ENCODE data around the gene ASIC5.

Gene ASIC5

DNA sequence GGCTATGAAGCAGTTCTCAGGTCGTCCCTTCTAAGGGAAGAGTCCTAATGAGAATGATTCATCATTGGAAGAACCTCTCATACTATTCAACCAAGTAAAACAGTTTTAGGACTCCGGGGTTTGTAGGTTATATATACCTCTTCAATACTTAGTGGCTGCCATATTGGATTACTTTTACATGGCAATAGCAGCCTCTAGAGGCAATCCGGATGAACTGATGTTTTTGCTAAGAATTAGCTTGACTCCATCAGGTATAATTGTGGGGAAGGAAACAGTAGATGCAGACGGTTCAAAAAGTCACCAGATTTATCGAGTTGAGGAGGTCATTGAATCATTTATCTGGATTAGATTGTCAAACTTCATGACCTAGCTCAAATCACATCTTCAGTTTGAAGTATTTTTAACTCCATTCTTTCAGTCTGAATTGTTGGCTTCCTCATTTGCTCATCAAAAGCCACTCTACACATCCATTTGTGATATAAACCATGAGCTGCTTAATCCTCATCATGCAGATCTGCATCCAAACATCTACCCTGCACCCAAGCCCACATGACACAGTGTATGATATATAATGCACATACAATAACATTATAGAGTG, 78.9 kb downstream of the ASIC5 start:
- Histone ChIP-seq H3K23ac (ENCODE audit: low read length) (no peak overlapping the region), H3K4me2 (ENCODE audit: low read length) (no peak overlapping the region), H4K8ac (ENCODE audit: low read depth, low read length) (no peak overlapping the region), H3K9ac (ENCODE audit: low read length) (no peak overlapping the region), H2BK15ac (replicated peaks; ENCODE audit: low read depth) (no peak overlapping the region), H4K5ac (ENCODE audit: low read length) (no peak overlapping the region), H3K36me3 (ENCODE audit: control insufficient read depth, insufficient read depth, low read length) (no peaks in the 10 kb centered on the region), H3K4me3 (ENCODE audit: low read length) (no peak overlapping the region), H3K79me2 (ENCODE audit: control insufficient read depth, insufficient read depth, low read length) (no peaks in the 10 kb centered on the region), H2AK5ac (ENCODE audit: low read length) (no peak overlapping the region), H2BK120ac (ENCODE audit: low read depth, low read length) (no peak overlapping the region), H3K4ac (ENCODE audit: low read depth, low read length) (no peak overlapping the region), H3K4me1 (ENCODE audit: control insufficient read depth, low read depth, low read length) (no peaks in the 10 kb centered on the region), H3K56ac (ENCODE audit: low read length) (no peak overlapping the region), H3K27ac (ENCODE audit: low read depth, low read length) (no peak overlapping the region), H2BK5ac (ENCODE audit: low read length) (no peak overlapping the region), H3K18ac (ENCODE audit: low read length) (no peak overlapping the region), H3K27me3 (ENCODE audit: insufficient read depth, low read length, poor library complexity) (no peaks in the 10 kb centered on the region), H3K79me1 (ENCODE audit: low read length) (no peaks in the 10 kb centered on the region)
- no CpG with 5 or more reads among the region's 5 CpGs for WGBS (ENCODE audit: extremely low coverage, insufficient coverage, low lambda C conversion rate)
- DNase-seq: peak; percentile 71

DNA sequence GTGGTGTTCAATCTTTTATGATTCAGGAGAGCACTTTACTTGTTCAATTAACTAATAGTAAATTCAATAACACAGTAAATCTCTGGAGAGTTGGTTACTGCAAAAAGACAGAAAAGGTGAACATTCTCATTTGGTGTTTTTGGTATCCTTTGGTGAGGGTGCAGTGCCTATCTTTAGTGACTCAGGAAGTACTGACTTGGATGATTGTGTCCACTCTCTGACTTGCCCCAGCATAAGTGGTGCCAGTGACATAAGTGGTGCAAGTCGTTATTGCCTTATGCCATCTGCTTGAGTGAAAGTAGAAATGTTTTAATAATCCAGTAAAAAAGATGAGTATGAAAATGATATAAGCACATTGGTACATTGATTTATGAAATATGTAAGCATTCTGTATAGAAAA, 80.2 kb downstream of the ASIC5 start:
- Histone ChIP-seq H3K9ac (ENCODE audit: low read length) (no peak overlapping the region), H2BK15ac (replicated peaks; ENCODE audit: low read depth) (no peak overlapping the region), H2AK5ac (ENCODE audit: low read length) (no peak overlapping the region), H3K18ac (ENCODE audit: low read length) (no peak overlapping the region), H3K27me3 (ENCODE audit: insufficient read depth, low read length, poor library complexity) (no peaks in the 10 kb centered on the region), H3K79me2 (ENCODE audit: control insufficient read depth, insufficient read depth, low read length) (no peaks in the 10 kb centered on the region), H3K27ac (ENCODE audit: low read depth, low read length) (no peak overlapping the region), H3K23ac (ENCODE audit: low read length) (no peak overlapping the region), H2BK120ac (ENCODE audit: low read depth, low read length) (no peak overlapping the region), H3K36me3 (ENCODE audit: control insufficient read depth, insufficient read depth, low read length) (no peaks in the 10 kb centered on the region), H3K79me1 (ENCODE audit: low read length) (no peaks in the 10 kb centered on the region), H3K4me2 (ENCODE audit: low read length) (no peak overlapping the region), H2BK5ac (ENCODE audit: low read length) (no peak overlapping the region), H4K5ac (ENCODE audit: low read length) (no peak overlapping the region), H3K56ac (ENCODE audit: low read length) (no peak overlapping the region), H3K4me1 (ENCODE audit: control insufficient read depth, low read depth, low read length) (no peaks in the 10 kb centered on the region), H3K4ac (ENCODE audit: low read depth, low read length) (no peak overlapping the region), H4K8ac (ENCODE audit: low read depth, low read length) (no peak overlapping the region), H3K4me3 (ENCODE audit: low read length) (no peak overlapping the region)
- DNase-seq: no peak
- WGBS (ENCODE audit: extremely low coverage, insufficient coverage, low lambda C conversion rate): no CpG with 5 or more reads among the region's 1 CpG

DNA sequence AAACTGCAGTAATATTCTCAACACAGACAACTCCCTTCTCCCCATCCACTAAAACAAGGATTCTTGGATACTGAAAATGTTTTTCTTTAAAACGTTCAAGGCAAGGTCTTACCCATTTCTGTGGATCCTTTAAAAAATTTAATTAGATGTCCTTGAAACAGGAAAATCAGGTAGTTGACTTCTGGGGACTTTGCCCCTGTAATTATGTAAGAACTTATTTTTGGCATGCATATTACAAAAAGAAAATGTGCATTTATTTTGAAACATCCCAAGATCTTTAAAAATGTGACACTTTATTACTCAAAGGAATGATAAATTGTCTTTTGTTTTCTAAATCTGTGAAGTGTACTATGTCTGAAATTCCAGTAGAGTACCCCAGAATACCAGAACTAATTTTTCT, 81.4 kb downstream of the ASIC5 start:
- H3K27me3 ChIP-seq (ENCODE audit: insufficient read depth, low read length, poor library complexity): no peaks in the 10 kb centered on the region
- DNase-seq: no peak
- no peaks in the 10 kb centered on the region for H3K79me2 ChIP-seq (ENCODE audit: control insufficient read depth, insufficient read depth, low read length)
- no peak overlapping the region for H2BK15ac ChIP-seq (replicated peaks; ENCODE audit: low read depth)
- WGBS (ENCODE audit: extremely low coverage, insufficient coverage, low lambda C conversion rate): no CpG with 5 or more reads among the region's 1 CpG
- no peaks in the 10 kb centered on the region for H3K79me1 ChIP-seq (ENCODE audit: low read length)
- no peak overlapping the region for H3K27ac ChIP-seq (ENCODE audit: low read depth, low read length)
- H3K56ac ChIP-seq (ENCODE audit: low read length): no peak overlapping the region
- H2BK5ac ChIP-seq (ENCODE audit: low read length): no peak overlapping the region
- no peak overlapping the region for H4K5ac ChIP-seq (ENCODE audit: low read length)
- H2AK5ac ChIP-seq (ENCODE audit: low read length): no peak overlapping the region
- no peak overlapping the region for H3K4ac ChIP-seq (ENCODE audit: low read depth, low read length)
- H3K23ac ChIP-seq (ENCODE audit: low read length): no peak overlapping the region
- no peaks in the 10 kb centered on the region for H3K36me3 ChIP-seq (ENCODE audit: control insufficient read depth, insufficient read depth, low read length)
- H3K4me2 ChIP-seq (ENCODE audit: low read length): no peak overlapping the region
- H3K4me1 ChIP-seq (ENCODE audit: control insufficient read depth, low read depth, low read length): no peaks in the 10 kb centered on the region
- no peak overlapping the region for H3K18ac ChIP-seq (ENCODE audit: low read length)
- no peak overlapping the region for H3K9ac ChIP-seq (ENCODE audit: low read length)
- H4K8ac ChIP-seq (ENCODE audit: low read depth, low read length): no peak overlapping the region
- no peak overlapping the region for H2BK120ac ChIP-seq (ENCODE audit: low read depth, low read length)
- no peak overlapping the region for H3K4me3 ChIP-seq (ENCODE audit: low read length)

DNA sequence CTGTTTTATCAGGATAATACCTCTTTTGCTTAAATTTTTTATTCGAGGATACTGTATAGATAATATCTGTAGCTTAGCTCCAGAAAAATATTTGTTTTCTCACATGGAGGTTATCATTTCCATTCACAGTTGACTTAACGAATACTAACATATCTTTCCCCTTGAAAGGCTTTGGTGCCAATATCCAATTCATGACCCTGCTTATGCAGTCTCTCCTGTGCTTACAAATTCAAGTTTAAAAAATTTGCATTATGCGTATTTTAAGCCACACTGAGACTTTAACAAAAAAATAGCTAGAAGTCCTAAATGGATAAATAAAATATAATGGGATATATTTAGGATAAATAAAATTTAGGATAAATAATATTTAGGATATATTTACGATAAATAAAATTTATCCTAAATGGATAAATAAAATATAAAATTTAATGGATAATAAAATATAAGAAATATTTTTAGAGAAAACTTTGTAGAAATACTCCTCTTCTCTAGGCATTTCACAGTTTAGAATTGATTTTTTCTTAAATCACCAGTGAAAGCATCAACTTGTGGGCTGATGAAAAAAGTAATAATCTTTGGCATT, 84.7 kb downstream of the ASIC5 start:
- Histone ChIP-seq H3K27me3 (ENCODE audit: insufficient read depth, low read length, poor library complexity) (no peaks in the 10 kb centered on the region), H3K27ac (ENCODE audit: low read depth, low read length) (no peak overlapping the region), H4K8ac (ENCODE audit: low read depth, low read length) (no peak overlapping the region), H2BK120ac (ENCODE audit: low read depth, low read length) (no peak overlapping the region), H3K4me2 (ENCODE audit: low read length) (no peak overlapping the region), H2AK5ac (ENCODE audit: low read length) (no peak overlapping the region), H2BK15ac (replicated peaks; ENCODE audit: low read depth) (no peak overlapping the region), H3K4ac (ENCODE audit: low read depth, low read length) (no peak overlapping the region), H2BK5ac (ENCODE audit: low read length) (no peak overlapping the region), H3K79me1 (ENCODE audit: low read length) (no peaks in the 10 kb centered on the region), H3K4me3 (ENCODE audit: low read length) (no peak overlapping the region), H4K5ac (ENCODE audit: low read length) (no peak overlapping the region), H3K4me1 (ENCODE audit: control insufficient read depth, low read depth, low read length) (no peaks in the 10 kb centered on the region), H3K18ac (ENCODE audit: low read length) (no peak overlapping the region), H3K56ac (ENCODE audit: low read length) (no peak overlapping the region), H3K23ac (ENCODE audit: low read length) (no peak overlapping the region), H3K36me3 (ENCODE audit: control insufficient read depth, insufficient read depth, low read length) (no peaks in the 10 kb centered on the region), H3K9ac (ENCODE audit: low read length) (no peak overlapping the region), H3K79me2 (ENCODE audit: control insufficient read depth, insufficient read depth, low read length) (no peaks in the 10 kb centered on the region)
- no peak for DNase-seq
- WGBS (ENCODE audit: extremely low coverage, insufficient coverage, low lambda C conversion rate): 100% methylated on average over 1 of the region's 4 CpGs

DNA sequence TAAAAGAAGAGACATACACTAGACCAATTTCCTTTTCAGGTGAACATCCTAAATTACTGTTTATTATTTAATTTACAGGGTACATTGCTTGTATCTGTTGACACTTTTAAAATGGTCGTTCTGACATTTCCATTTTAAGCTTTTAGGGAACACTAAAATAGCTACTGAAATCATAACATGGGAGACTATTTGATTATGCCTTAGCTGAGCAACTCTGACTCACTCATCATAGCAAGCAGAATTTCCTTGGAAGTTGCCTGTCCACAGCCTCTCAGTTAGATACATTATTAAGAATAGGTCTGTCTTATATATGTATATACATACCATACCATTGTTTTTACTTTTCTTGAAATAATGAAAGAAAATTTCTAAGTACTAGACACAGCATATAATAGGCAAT, 85.3 kb downstream of the ASIC5 start:
- Histone ChIP-seq H2BK5ac (ENCODE audit: low read length) (no peak overlapping the region), H3K4me3 (ENCODE audit: low read length) (no peak overlapping the region), H3K4me2 (ENCODE audit: low read length) (no peak overlapping the region), H3K79me1 (ENCODE audit: low read length) (no peaks in the 10 kb centered on the region), H2AK5ac (ENCODE audit: low read length) (no peak overlapping the region), H3K56ac (ENCODE audit: low read length) (no peak overlapping the region), H3K79me2 (ENCODE audit: control insufficient read depth, insufficient read depth, low read length) (no peaks in the 10 kb centered on the region), H3K23ac (ENCODE audit: low read length) (no peak overlapping the region), H3K36me3 (ENCODE audit: control insufficient read depth, insufficient read depth, low read length) (no peaks in the 10 kb centered on the region), H3K4ac (ENCODE audit: low read depth, low read length) (no peak overlapping the region), H4K5ac (ENCODE audit: low read length) (no peak overlapping the region), H2BK15ac (replicated peaks; ENCODE audit: low read depth) (no peak overlapping the region), H3K27me3 (ENCODE audit: insufficient read depth, low read length, poor library complexity) (no peaks in the 10 kb centered on the region), H3K4me1 (ENCODE audit: control insufficient read depth, low read depth, low read length) (no peaks in the 10 kb centered on the region), H3K18ac (ENCODE audit: low read length) (no peak overlapping the region), H3K27ac (ENCODE audit: low read depth, low read length) (no peak overlapping the region), H4K8ac (ENCODE audit: low read depth, low read length) (no peak overlapping the region), H3K9ac (ENCODE audit: low read length) (no peak overlapping the region), H2BK120ac (ENCODE audit: low read depth, low read length) (no peak overlapping the region)
- no peak for DNase-seq
- WGBS (ENCODE audit: extremely low coverage, insufficient coverage, low lambda C conversion rate): no CpG with 5 or more reads among the region's 1 CpG

Data from mesendoderm (in vitro differentiated cells).